ENCODE measurements around the gene DNAJB2. TPM values are rescaled to one million over a fixed set of nuclear protein-coding genes. Genes with fewer than 3 reads are reported as not detected.

The DNAJB2 gene
- total and polyA plus RNA-seq, 2 of the 8 experiments (the other 6 are each of a cell fraction or from before 2014, with no cell fraction given) = 21.0 to 26.3 TPM

DNA sequence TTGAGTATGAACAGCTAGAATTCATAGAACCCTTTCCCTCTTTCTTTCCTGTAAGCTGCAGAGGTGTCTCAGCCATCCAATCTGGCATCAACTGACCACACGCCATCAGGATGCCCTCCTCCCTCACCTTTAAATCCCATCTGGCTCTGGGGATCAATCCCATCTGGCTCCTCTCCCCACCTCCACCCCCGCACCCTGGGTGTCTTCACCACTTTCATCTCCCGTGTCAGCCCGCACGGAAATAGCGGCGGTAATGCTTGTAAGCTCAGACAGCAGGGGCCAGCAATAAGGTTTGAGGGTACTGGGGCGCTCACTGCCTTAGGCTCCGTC, 26.6 kb upstream of the DNAJB2 start:
- H3K27me3 ChIP-seq (replicated peaks in 1 of 4; ENCODE audit: control insufficient read depth in 3 of 4, extremely low read depth in 1 of 4, insufficient read depth in 3 of 4, low read length in 3 of 4) = peaks cover 16 to 43% (median 35%) of the 10 kb centered on the region in 4 experiments
- peak overlapping the region; percentile 14; the same call in 1 of the 2 replicates for H2AFZ ChIP-seq (ENCODE audit: low read length)
- H3K23me2 ChIP-seq (ENCODE audit: low read depth, low read length) = peaks cover 17% of the 10 kb centered on the region
- DNase-seq (ENCODE audit: low read depth in 1 of 2, low spot score in 2 of 2) (no peak), FAIRE-seq (no peak)
- no peaks in the 10 kb centered on the region for H3K9me3 ChIP-seq (ENCODE audit: insufficient read depth in 2 of 2, low read depth in 1 of 2, low read length in 1 of 2)
- no peak overlapping the region for H3K4ac ChIP-seq (replicated peaks; ENCODE audit: insufficient read length, low read depth, low read length)
- H3K4me1 ChIP-seq (replicated peaks in 1 of 4; ENCODE audit: control insufficient read depth in 3 of 4, insufficient read depth in 4 of 4, low read length in 3 of 4) = peaks cover 5 to 14% (median 9%) of the 10 kb centered on the region in 4 experiments
- H3K36me3 ChIP-seq (ENCODE audit: control insufficient read depth in 2 of 4, insufficient read depth in 4 of 4, low read length in 3 of 4) = peaks cover 0 to 9% (median 5%) of the 10 kb centered on the region in 4 experiments; a peak in 4 of 8 replicates
- no peak overlapping the region for H4K91ac ChIP-seq (replicated peaks; ENCODE audit: insufficient read length, low read length)
- no peak overlapping the region for H2BK12ac ChIP-seq (ENCODE audit: low read depth, low read length)
- peaks cover 2% of the 10 kb centered on the region; the same call in 1 of the 2 replicates for H3K79me1 ChIP-seq (ENCODE audit: low read depth, low read length)
- H3K56ac ChIP-seq (replicated peaks; ENCODE audit: insufficient read length, low read depth, low read length) = no peak overlapping the region
- no peak overlapping the region for H3K27ac ChIP-seq (ENCODE audit: low read depth, low read length)
- WGBS, 2 experiments (ENCODE audit: extremely low coverage in 1 of 2, insufficient coverage in 1 of 2, insufficient read length in 1 of 2, insufficient replicate concordance in 2 of 2, low coverage in 1 of 2, low lambda C conversion rate in 2 of 2, missing lambda C conversion rate in 1 of 2) = 7% methylated on average over 9 of the region's 9 CpGs; no CpG with 5 or more reads in 1 of the 2 experiments
- H2BK15ac ChIP-seq (ENCODE audit: low read length) = peak overlapping the region; percentile 95; the same call in 1 of the 2 replicates
- ChIA-PET CTCF (ENCODE audit: partially characterized antibody) (interaction anchor here (0.6 to 6.6 kb wide), 14 partner anchors 9 to 116 kb away, joined by 3 to 118 read pairs (median 3); partner anchors contain the start of genes DNAJB2 and ZFAND2B), POLR2A (ENCODE audit: partially characterized antibody) (interaction anchor here (0.6 to 14.9 kb wide), 19 partner anchors 7 to 131 kb away, joined by 3 to 190 read pairs (median 6); partner anchors contain the start of genes ABCB6, ANKZF1, ATG9A and CNPPD1)
- H4K20me1 ChIP-seq (replicated peaks in 1 of 2; ENCODE audit: control insufficient read depth in 1 of 2, insufficient read depth in 2 of 2, low read length in 2 of 2) = peaks cover 0 to 2% of the 10 kb centered on the region in 2 experiments
- 0 out of 2 replicates have a peak, but pooled peaks have one; percentile 38 for TF ChIP-seq SUZ12 (IDR thresholded peaks at IDR 0.05; ENCODE audit: low read length)
- no peak for TF ChIP-seq TCF12 (IDR thresholded peaks at IDR 0.05; ENCODE audit: low read depth, low read length)
- H2BK20ac ChIP-seq (ENCODE audit: low read length) = no peak overlapping the region
- H3K4me3 ChIP-seq (ENCODE audit: extremely low read depth in 1 of 4, insufficient read depth in 2 of 4, low read depth in 3 of 4, low read length in 4 of 4) = peak overlapping the region; percentile 46 to 64 (median 57)
- no peak overlapping the region for H4K5ac ChIP-seq (ENCODE audit: insufficient read length, low read depth, low read length)
- no peak overlapping the region for H3K23ac ChIP-seq (ENCODE audit: insufficient read length)
- peak overlapping the region; percentile 25 for H3K18ac ChIP-seq (ENCODE audit: extremely low read depth, low read length)
- H3K14ac ChIP-seq (ENCODE audit: insufficient read length) = no peak overlapping the region
- H2AK5ac ChIP-seq (ENCODE audit: low read depth, low read length) = no peak overlapping the region
- peak overlapping the region; percentile 84; the same call in 1 of the 2 replicates for H4K8ac ChIP-seq (ENCODE audit: extremely low read depth, insufficient read depth, low read length)
- H3K79me2 ChIP-seq (ENCODE audit: control insufficient read depth in 1 of 2, insufficient read depth in 2 of 2, low read length in 2 of 2) = no peaks in the 10 kb centered on the region
- H3K4me2 ChIP-seq (ENCODE audit: insufficient read depth in 1 of 2, low read depth in 2 of 2, low read length in 2 of 2) = peak overlapping the region; percentile 85 to 92
- H2BK5ac ChIP-seq (ENCODE audit: low read depth, low read length) = peak overlapping the region; percentile 44; the same call in 1 of the 2 replicates
- H3K9ac ChIP-seq (replicated peaks in 1 of 4; ENCODE audit: extremely low read depth in 1 of 4, low read depth in 3 of 4, low read length in 3 of 4) = peak overlapping the region in 3 of 4 experiments; percentile 17 to 52 (median 20); a peak in 4 of 7 replicates
- no peak overlapping the region for H2BK120ac ChIP-seq (replicated peaks; ENCODE audit: low read depth, low read length)

Data from H1 (cell line).